PFSK-1 (cell line): ENCODE measurements around the gene MGAT5.

Source experiments
- FOXP2 ChIP-seq: optimal IDR thresholded peaks from 2 replicates; pipeline ENCODE3; 2011; ENCODE audit warnings: borderline replicate concordance, control low read depth, inconsistent platforms; ENCODE audit not compliant: insufficient read depth; ENCODE audit errors: extremely low read length, extremely low read depth
- POLR2AphosphoS5 ChIP-seq: IDR thresholded peaks from 2 replicates; pipeline ENCODE4 v1.6.1; 2012; ENCODE audit warnings: low read depth, mild to moderate bottlenecking, control low read depth, low read length, moderate library complexity
- REST ChIP-seq, 2 experiments: IDR thresholded peaks; 2 replicates each; pipeline versions ENCODE4 v1.6.1 to v1.8.0; 2011 to 2012; ENCODE audit warnings: low read depth in 2 of 2, low read length in 2 of 2, control low read depth in 1 of 2, inconsistent platforms in 1 of 2, mild to moderate bottlenecking in 1 of 2, moderate library complexity in 1 of 2; ENCODE audit not compliant: insufficient read depth in 1 of 2
- SIN3A ChIP-seq: IDR thresholded peaks from 2 replicates; pipeline ENCODE4 v1.6.1; 2012; ENCODE audit warnings: mild to moderate bottlenecking, low read length, moderate library complexity, borderline replicate concordance; ENCODE audit not compliant: insufficient read depth
- TAF1 ChIP-seq: IDR thresholded peaks from 2 replicates; pipeline ENCODE4 v1.6.1; 2012; ENCODE audit warnings: low read length, control low read depth, borderline replicate concordance; ENCODE audit not compliant: insufficient read depth

The MGAT5 gene

GRCh38 chr2:134238371-134238770 lies 15.5 kb upstream of the MGAT5 start:
- no peak for TF ChIP-seq POLR2AphosphoS5

GRCh38 chr2:134240061-134240460 lies 13.8 kb upstream of the MGAT5 start:
- TF ChIP-seq TAF1 (no peak), POLR2AphosphoS5 (no peak), FOXP2 (no peak), REST (IDR thresholded peaks at IDR 0.05; ENCODE audit: insufficient read depth in 1 of 2, low read depth in 2 of 2, low read length in 2 of 2) (no peak), SIN3A (no peak)

- TF ChIP-seq TAF1 (no peak), POLR2AphosphoS5 (no peak), SIN3A (no peak)
Observed at GRCh38 chr2:134241911-134242310, 12.0 kb upstream of the MGAT5 start.

DNA sequence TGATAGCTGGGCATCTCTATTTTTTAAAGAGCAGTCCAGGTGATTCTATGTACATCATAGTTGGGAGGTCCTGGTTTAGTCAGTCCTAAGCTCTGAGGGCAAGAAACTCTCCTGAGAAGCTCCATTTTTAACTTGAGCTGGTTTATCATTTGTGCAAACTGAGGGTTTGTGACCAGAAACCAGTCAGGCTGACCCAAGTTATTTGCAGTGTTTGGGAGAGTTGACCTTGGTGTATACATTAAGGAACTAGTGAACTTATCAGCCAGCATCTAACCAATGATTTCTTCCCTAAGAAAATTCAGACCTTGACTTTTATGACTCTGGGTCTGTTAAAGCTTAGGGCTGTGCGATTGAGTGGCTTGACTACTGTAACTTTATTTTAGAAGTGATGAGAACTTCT lies 10.6 kb upstream of the MGAT5 start:
- TF ChIP-seq REST (IDR thresholded peaks at IDR 0.05; ENCODE audit: insufficient read depth in 1 of 2, low read depth in 2 of 2, low read length in 2 of 2), result no peak
- TF ChIP-seq SIN3A, result no peak
- no peak for TF ChIP-seq FOXP2
- no peak for TF ChIP-seq POLR2AphosphoS5
- no peak for TF ChIP-seq TAF1

GRCh38 chr2:134244086-134244485 lies 9.8 kb upstream of the MGAT5 start:
- TF ChIP-seq REST (IDR thresholded peaks at IDR 0.05; ENCODE audit: insufficient read depth in 1 of 2, low read depth in 2 of 2, low read length in 2 of 2) (no peak), SIN3A (no peak), POLR2AphosphoS5 (no peak), TAF1 (no peak), FOXP2 (no peak)

DNA sequence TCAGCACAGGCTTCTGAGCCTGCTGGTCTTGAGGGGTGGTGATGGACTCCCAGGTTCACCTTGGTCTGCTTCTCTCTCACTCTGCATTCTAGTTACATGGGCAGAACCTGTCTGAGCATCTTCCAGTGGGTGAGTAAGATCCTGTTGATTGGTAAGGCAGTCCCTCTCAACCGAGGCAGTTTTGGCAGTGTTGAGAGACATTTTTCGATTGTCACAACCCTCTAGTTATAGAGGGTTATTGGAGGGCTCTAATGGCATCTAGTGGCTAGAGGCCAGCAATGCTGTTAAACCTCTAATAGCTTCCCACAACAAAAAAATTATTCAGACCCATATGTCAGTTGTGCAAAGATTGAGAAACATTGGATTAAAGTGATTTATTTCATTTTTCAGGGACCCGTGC lies 9.3 kb upstream of the MGAT5 start:
- TF ChIP-seq TAF1 (no peak), FOXP2 (no peak), REST (IDR thresholded peaks at IDR 0.05; ENCODE audit: insufficient read depth in 1 of 2, low read depth in 2 of 2, low read length in 2 of 2) (no peak)
